NCI-H1436 (cell line): ENCODE measurements around the gene HK1.
"Not testable (repeated sequence)": the region's sequence is repeated elsewhere in the genome, so short reads cannot be mapped to it uniquely, and the experiment has no call there.

Experiments
- DNase-seq: peaks from one replicate; lab custom pipeline; 2025; lab: John Stamatoyannopoulos, UW

Gene HK1

GRCh38 chr10:69278446-69278963, at the start of gene HK1:
Gene HK1, plus strand, starts transcription at chr10:69278496.
- DNase-seq = no peak

- DNase-seq = no peak
Measured at GRCh38 chr10:69229616-69229916, 48.7 kb upstream of the HK1 start.

- no peak for DNase-seq
Measured at GRCh38 chr10:69230128-69230527, 48.2 kb upstream of the HK1 start.

GRCh38 chr10:69232252-69232651, 46.0 kb upstream of the HK1 start:
- no peak for DNase-seq

- DNase-seq = no peak
Measured at GRCh38 chr10:69232736-69233480, 45.4 kb upstream of the HK1 start.

- DNase-seq = no peak
Measured at GRCh38 chr10:69234447-69234846, 43.8 kb upstream of the HK1 start.

- DNase-seq = peak; percentile 86
Measured at GRCh38 chr10:69237528-69238159, 40.7 kb upstream of the HK1 start.

GRCh38 chr10:69239136-69239535, 39.2 kb upstream of the HK1 start:
- no peak for DNase-seq

- no peak for DNase-seq
Measured at GRCh38 chr10:69239816-69240434, 38.4 kb upstream of the HK1 start.

- DNase-seq = no peak
Measured at GRCh38 chr10:69240455-69240854, 37.8 kb upstream of the HK1 start.

- no peak for DNase-seq
Measured at GRCh38 chr10:69241575-69241974, 36.7 kb upstream of the HK1 start.

- no peak for DNase-seq
Measured at GRCh38 chr10:69242040-69242851, 36.0 kb upstream of the HK1 start.

GRCh38 chr10:69242852-69243212, 35.5 kb upstream of the HK1 start:
- peak; percentile 35 for DNase-seq

- DNase-seq = no peak
Measured at GRCh38 chr10:69243817-69244216, 34.5 kb upstream of the HK1 start.

- no peak for DNase-seq
Measured at GRCh38 chr10:69246036-69246435, 32.3 kb upstream of the HK1 start.

GRCh38 chr10:69246581-69247312, 31.5 kb upstream of the HK1 start:
- DNase-seq = no peak

GRCh38 chr10:69247313-69247710, 31.0 kb upstream of the HK1 start:
- no peak for DNase-seq

- no peak for DNase-seq
Measured at GRCh38 chr10:69248117-69248730, 30.1 kb upstream of the HK1 start.

- no peak for DNase-seq
Measured at GRCh38 chr10:69250041-69250440, 28.3 kb upstream of the HK1 start.

- not testable (repeated sequence) for DNase-seq
Measured at GRCh38 chr10:69251417-69251816, 26.9 kb upstream of the HK1 start.

GRCh38 chr10:69253171-69253570, 25.1 kb upstream of the HK1 start:
- no peak for DNase-seq
